PFSK-1 (cell line): Measurements from ENCODE around the gene C16orf87.

ENCODE experiments used
- POLR2AphosphoS5 ChIP-seq: IDR thresholded peaks from 2 replicates; pipeline ENCODE4 v1.6.1; 2012; ENCODE audit warnings: low read depth, mild to moderate bottlenecking, control low read depth, low read length, moderate library complexity
- REST ChIP-seq, 2 experiments: IDR thresholded peaks; 2 replicates each; pipeline versions ENCODE4 v1.6.1 to v1.8.0; 2011 to 2012; ENCODE audit warnings: low read depth in 2 of 2, low read length in 2 of 2, control low read depth in 1 of 2, inconsistent platforms in 1 of 2, mild to moderate bottlenecking in 1 of 2, moderate library complexity in 1 of 2; ENCODE audit not compliant: insufficient read depth in 1 of 2
- SIN3A ChIP-seq: IDR thresholded peaks from 2 replicates; pipeline ENCODE4 v1.6.1; 2012; ENCODE audit warnings: mild to moderate bottlenecking, low read length, moderate library complexity, borderline replicate concordance; ENCODE audit not compliant: insufficient read depth
- TAF1 ChIP-seq: IDR thresholded peaks from 2 replicates; pipeline ENCODE4 v1.6.1; 2012; ENCODE audit warnings: low read length, control low read depth, borderline replicate concordance; ENCODE audit not compliant: insufficient read depth

GRCh38 chr16:46796764-46797269 is 34.2 kb downstream of the C16orf87 start:
- TF ChIP-seq REST (IDR thresholded peaks at IDR 0.05; ENCODE audit: insufficient read depth in 1 of 2, low read depth in 2 of 2, low read length in 2 of 2), result no peak
- TF ChIP-seq POLR2AphosphoS5, result no peak
- TF ChIP-seq TAF1, result no peak
- TF ChIP-seq SIN3A, result no peak
